Stimulated activated CD8-positive, alpha-beta memory T cell treated with anti-CD3 and anti-CD28 coated beads, Interleukin-12 subunit alpha, Interleukin-12 subunit beta, amount 100 ng/mL, for 4 hours (primary cell): ENCODE measurements around the gene STAC2.

Source experiments
- DNase-seq: peaks from one replicate; pipeline ENCODE4 v3.0.0-alpha.2; 2020; ENCODE audit warnings: low read depth

The STAC2 gene

DNA sequence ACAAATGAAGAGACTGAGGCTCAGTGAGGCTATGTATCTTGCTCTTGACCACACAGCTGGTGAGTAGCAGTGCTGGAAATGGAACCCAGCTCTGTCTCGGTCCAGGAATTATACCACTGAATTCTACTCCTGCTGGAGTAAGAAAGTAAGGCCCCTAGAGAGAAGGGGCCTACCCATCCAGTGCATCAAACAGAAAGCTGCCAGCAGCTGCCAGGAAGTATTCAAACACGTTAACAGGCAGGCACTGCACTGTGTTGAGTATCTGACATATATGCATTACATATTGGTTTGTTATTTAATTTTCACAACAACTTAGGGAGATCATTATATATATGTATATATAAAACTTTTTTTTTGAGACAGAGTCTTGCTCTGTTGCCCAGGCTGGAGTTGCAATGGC is 63.8 kb downstream of the STAC2 start:
- no peak for DNase-seq
